CD4-positive, CD25-positive, alpha-beta regulatory T cell (primary cell): ENCODE measurements around the gene C2CD4D. TPM values are rescaled to one million over a fixed set of nuclear protein-coding genes. Genes with fewer than 3 reads are reported as not detected.
"Not testable (repeated sequence)": the region's sequence is repeated elsewhere in the genome, so short reads cannot be mapped to it uniquely, and the experiment has no call there.

Source experiments
- ATAC-seq, 2 donors: fragments of 150-1000 bp; cut with Tn5 transposase; one replicate each; pipeline ENCODE4 v1.10.0; 2021; ENCODE audit warnings: low read depth in 2 of 2, moderate number of reproducible peaks in 2 of 2, moderate library complexity in 1 of 2
- DNase-seq, 3 donors: peaks; one replicate each; pipeline versions ENCODE4 v3.0.0 to v3.0.0-alpha.2; 2012 to 2022; ENCODE audit warnings: mixed read lengths in 1 of 3
- H3K27ac ChIP-seq: one replicate; pipeline ENCODE4 v1.7.0; 2013; ENCODE audit warnings: mild to moderate bottlenecking, low read length; ENCODE audit not compliant: insufficient read depth, poor library complexity, severe bottlenecking
- H3K27me3 ChIP-seq: one replicate; pipeline ENCODE4 v1.7.0; 2013; ENCODE audit warnings: low read length; ENCODE audit not compliant: control insufficient read depth, insufficient read depth
- H3K36me3 ChIP-seq: one replicate; pipeline ENCODE4 v1.7.0; 2013; ENCODE audit warnings: mild to moderate bottlenecking, low read length, moderate library complexity; ENCODE audit not compliant: control insufficient read depth, insufficient read depth
- H3K4me1 ChIP-seq: 2 replicates; pipeline ENCODE4 v1.7.0; 2013; ENCODE audit warnings: mild to moderate bottlenecking, low read length; ENCODE audit not compliant: insufficient read depth, control insufficient read depth, poor library complexity, severe bottlenecking
- H3K4me3 ChIP-seq: one replicate; pipeline ENCODE4 v1.7.0; 2013; ENCODE audit warnings: low read depth, mild to moderate bottlenecking, low read length, moderate library complexity
- H3K9me3 ChIP-seq, 2 experiments: 1 replicate in 1 of 2; 2 replicates in 1 of 2; pipeline ENCODE4 v1.7.0; 2013; ENCODE audit warnings: low read length in 2 of 2, mild to moderate bottlenecking in 1 of 2, moderate library complexity in 1 of 2; ENCODE audit not compliant: control insufficient read depth in 2 of 2
- H3K27ac Mint-ChIP-seq, 3 donors: one replicate each; pipeline ENCODE4 v1.8.0; 2020 to 2022; ENCODE audit warnings: mild to moderate bottlenecking in 3 of 3, mixed read lengths in 3 of 3, moderate library complexity in 2 of 3
- H3K27me3 Mint-ChIP-seq: one replicate; pipeline ENCODE4 v1.8.0; 2022; ENCODE audit warnings: mild to moderate bottlenecking, mixed read lengths
- H3K36me3 Mint-ChIP-seq: one replicate; pipeline ENCODE4 v1.8.0; 2020; ENCODE audit warnings: mixed read lengths
- H3K4me1 Mint-ChIP-seq, 4 donors: one replicate each; pipeline ENCODE4 v1.8.0; 2020 to 2022; ENCODE audit warnings: mixed read lengths in 4 of 4, mild to moderate bottlenecking in 1 of 4
- H3K4me3 Mint-ChIP-seq, 4 donors: one replicate each; pipeline ENCODE4 v1.8.0; 2020 to 2022; ENCODE audit warnings: mild to moderate bottlenecking in 4 of 4, mixed read lengths in 4 of 4, moderate library complexity in 3 of 4
- H3K9me3 Mint-ChIP-seq, 7 donors: one replicate each; pipeline ENCODE4 v1.8.0; 2020 to 2022; ENCODE audit warnings: mixed read lengths in 7 of 7, mild to moderate bottlenecking in 3 of 7, moderate library complexity in 2 of 7
- polyA plus RNA-seq, 4 donors: library from polyadenylated mRNA; unstranded; fragments of 300-500 nt; fragmentation: Illumina TruSeq; gene quantifications; one replicate each; pipeline ENCODE4 v1.2.3, GENCODE V29; 2021
- total RNA-seq: library from RNA; stranded (reverse); gene quantifications from one replicate; pipeline ENCODE4 v1.2.3, GENCODE V29; 2022

C2CD4D gene
- total and polyA plus RNA-seq, 5 donors from 2014 or later = 0.94 to 4.0 (median 2.2) TPM

- H3K4me3 Mint-ChIP-seq = not testable (repeated sequence)
Observed at GRCh38 chr1:151882918-151883317, 43.3 kb upstream of the C2CD4D start.

GRCh38 chr1:151882466-151882865 lies 42.8 kb upstream of the C2CD4D start:
- no peaks in the 10 kb centered on the region for H3K27me3 ChIP-seq
- Mint-ChIP-seq H3K36me3 (peaks cover 23% of the 10 kb centered on the region), H3K9me3 (no peaks in the 10 kb centered on the region), H3K27me3 (no peaks in the 10 kb centered on the region), H3K4me1 (peaks cover 8 to 14% (median 11%) of the 10 kb centered on the region in 4 donors), H3K4me3 (no peak overlapping the region), H3K27ac (peak overlapping the region in 1 of 3 donors; percentile 84)
- no peaks in the 10 kb centered on the region for H3K9me3 ChIP-seq
- no peak overlapping the region for H3K27ac ChIP-seq
- H3K36me3 ChIP-seq = peaks cover 32% of the 10 kb centered on the region
- H3K4me1 ChIP-seq = no peaks in the 10 kb centered on the region
- DNase-seq (no peak), ATAC-seq (no peak)
- no peak overlapping the region for H3K4me3 ChIP-seq

More at GRCh38 chr1:151882918-151883317, 43.3 kb upstream of the C2CD4D start:
- DNase-seq, H3K27me3 ChIP-seq, H3K9me3 Mint-ChIP-seq, H3K4me3 ChIP-seq, ATAC-seq, H3K27ac ChIP-seq, H3K9me3 ChIP-seq, H3K4me1 ChIP-seq, H3K27me3 Mint-ChIP-seq: not testable (repeated sequence)
- peaks cover 33% of the 10 kb centered on the region for H3K36me3 ChIP-seq
- peaks cover 22% of the 10 kb centered on the region for H3K36me3 Mint-ChIP-seq
- H3K27ac Mint-ChIP-seq = peak overlapping the region in 1 of 3 donors; percentile 84
- peaks cover 8 to 13% (median 11%) of the 10 kb centered on the region in 4 donors for H3K4me1 Mint-ChIP-seq

GRCh38 chr1:151881479-151881878 lies 41.9 kb upstream of the C2CD4D start:
- no peak overlapping the region for H3K4me3 ChIP-seq
- H3K9me3 ChIP-seq = no peaks in the 10 kb centered on the region
- H3K27ac Mint-ChIP-seq = peak overlapping the region in 1 of 3 donors; percentile 35
- H3K27me3 ChIP-seq = no peaks in the 10 kb centered on the region
- H3K9me3 Mint-ChIP-seq = no peaks in the 10 kb centered on the region
- DNase-seq (peak in 1 of 3 donors; percentile 26), ATAC-seq (no peak)
- no peaks in the 10 kb centered on the region for H3K27me3 Mint-ChIP-seq
- peaks cover 13 to 18% (median 14%) of the 10 kb centered on the region in 4 donors for H3K4me1 Mint-ChIP-seq
- no peaks in the 10 kb centered on the region for H3K4me1 ChIP-seq
- peaks cover 24% of the 10 kb centered on the region for H3K36me3 Mint-ChIP-seq
- H3K4me3 Mint-ChIP-seq = no peak overlapping the region
- H3K27ac ChIP-seq = no peak overlapping the region
- H3K36me3 ChIP-seq = peaks cover 30% of the 10 kb centered on the region

- DNase-seq (no peak), ATAC-seq (no peak)
- no peak overlapping the region for H3K4me3 Mint-ChIP-seq
- H3K4me1 ChIP-seq = no peaks in the 10 kb centered on the region
- peak overlapping the region in 2 of 3 donors; percentile 72 to 81 for H3K27ac Mint-ChIP-seq
- H3K9me3 ChIP-seq = no peaks in the 10 kb centered on the region
- no peaks in the 10 kb centered on the region for H3K27me3 ChIP-seq
- H3K36me3 ChIP-seq = peaks cover 48% of the 10 kb centered on the region
- peaks cover 49% of the 10 kb centered on the region for H3K36me3 Mint-ChIP-seq
- H3K27ac ChIP-seq = no peak overlapping the region
- no peaks in the 10 kb centered on the region for H3K9me3 Mint-ChIP-seq
- H3K4me3 ChIP-seq = no peak overlapping the region
- peaks cover 20 to 34% (median 23%) of the 10 kb centered on the region in 4 donors for H3K4me1 Mint-ChIP-seq
- H3K27me3 Mint-ChIP-seq = no peaks in the 10 kb centered on the region
Observed at GRCh38 chr1:151875419-151876097, 35.9 kb upstream of the C2CD4D start.

- not testable (repeated sequence) for ATAC-seq, H3K4me3 Mint-ChIP-seq, H3K27ac ChIP-seq, DNase-seq, H3K4me3 ChIP-seq, H3K9me3 ChIP-seq, H3K9me3 Mint-ChIP-seq, H3K27me3 Mint-ChIP-seq, H3K4me1 ChIP-seq, H3K27me3 ChIP-seq
- peaks cover 43% of the 10 kb centered on the region for H3K36me3 ChIP-seq
- Mint-ChIP-seq H3K27ac (peak overlapping the region; percentile 31 to 85 (median 76)), H3K4me1 (peaks cover 14 to 37% (median 26%) of the 10 kb centered on the region in 4 donors), H3K36me3 (peaks cover 45% of the 10 kb centered on the region)
Observed at GRCh38 chr1:151872776-151873175, 33.2 kb upstream of the C2CD4D start.

GRCh38 chr1:151871284-151872030 lies 31.8 kb upstream of the C2CD4D start:
- Mint-ChIP-seq H3K4me1 (peaks cover 14 to 31% (median 25%) of the 10 kb centered on the region in 4 donors), H3K9me3 (no peaks in the 10 kb centered on the region)

GRCh38 chr1:151868486-151868885 lies 28.9 kb upstream of the C2CD4D start:
- Histone ChIP-seq H3K36me3 (peaks cover 10% of the 10 kb centered on the region), H3K4me1 (no peaks in the 10 kb centered on the region), H3K27ac (no peak overlapping the region), H3K9me3 (no peaks in the 10 kb centered on the region), H3K4me3 (no peak overlapping the region), H3K27me3 (no peaks in the 10 kb centered on the region)
- H3K27me3 Mint-ChIP-seq = no peaks in the 10 kb centered on the region
- no peak overlapping the region for H3K27ac Mint-ChIP-seq
- H3K9me3 Mint-ChIP-seq = no peaks in the 10 kb centered on the region
- H3K4me3 Mint-ChIP-seq = no peak overlapping the region
- DNase-seq (no peak), ATAC-seq (no peak)
- H3K36me3 Mint-ChIP-seq = peaks cover 11% of the 10 kb centered on the region
- peaks cover 6 to 20% (median 8%) of the 10 kb centered on the region in 4 donors for H3K4me1 Mint-ChIP-seq

More at GRCh38 chr1:151871284-151872030, 31.8 kb upstream of the C2CD4D start:
- no peak for DNase-seq
- Histone ChIP-seq H3K27me3 (no peaks in the 10 kb centered on the region), H3K27ac (no peak overlapping the region), H3K4me3 (no peak overlapping the region), H3K36me3 (peaks cover 34% of the 10 kb centered on the region), H3K4me1 (no peaks in the 10 kb centered on the region), H3K9me3 (no peaks in the 10 kb centered on the region)
- Mint-ChIP-seq H3K36me3 (peaks cover 36% of the 10 kb centered on the region), H3K27me3 (no peaks in the 10 kb centered on the region), H3K4me3 (no peak overlapping the region), H3K27ac (peak overlapping the region in 1 of 3 donors; percentile 44)
- ATAC-seq = no peak
